ENCODE results near the gene ARID1B. TPM values are rescaled to one million over a fixed set of nuclear protein-coding genes. Genes with fewer than 3 reads are reported as not detected.

The ARID1B gene
- polyA plus RNA-seq, 4 donors: 7.3 to 43.5 (median 17.0) TPM

GRCh38 chr6:157206359-157206815 lies 429.2 kb downstream of the ARID1B start:
- peaks cover 5 to 27% (median 20%) of the 10 kb centered on the region in 3 donors for H3K36me3 ChIP-seq (ENCODE audit: control insufficient read depth in 3 of 3, insufficient read depth in 2 of 3, low read depth in 1 of 3, low read length in 3 of 3)
- 96 to 98% (median 96%) methylated on average over 23 of the region's 23 CpGs for WGBS, 3 donors
- DNase-seq: no peak

DNA sequence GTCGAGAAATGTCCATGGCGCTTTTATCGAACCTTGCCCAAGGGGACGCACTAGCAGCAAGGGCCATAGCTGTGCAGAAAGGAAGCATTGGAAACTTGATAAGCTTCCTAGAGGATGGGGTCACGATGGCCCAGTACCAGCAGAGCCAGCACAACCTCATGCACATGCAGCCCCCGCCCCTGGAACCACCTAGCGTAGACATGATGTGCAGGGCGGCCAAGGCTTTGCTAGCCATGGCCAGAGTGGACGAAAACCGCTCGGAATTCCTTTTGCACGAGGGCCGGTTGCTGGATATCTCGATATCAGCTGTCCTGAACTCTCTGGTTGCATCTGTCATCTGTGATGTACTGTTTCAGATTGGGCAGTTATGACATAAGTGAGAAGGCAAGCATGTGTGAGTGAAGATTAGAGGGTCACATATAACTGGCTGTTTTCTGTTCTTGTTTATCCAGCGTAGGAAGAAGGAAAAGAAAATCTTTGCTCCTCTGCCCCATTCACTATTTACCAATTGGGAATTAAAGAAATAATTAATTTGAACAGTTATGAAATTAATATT lies 430.4 kb downstream of the ARID1B start:
- Histone ChIP-seq H3K27me3 (ENCODE audit: control insufficient read depth in 3 of 3, insufficient read depth in 3 of 3, low read length in 3 of 3) (no peaks in the 10 kb centered on the region), H3K27ac (ENCODE audit: low read depth in 1 of 3, low read length in 2 of 3) (no peak overlapping the region), H3K36me3 (ENCODE audit: control insufficient read depth in 3 of 3, insufficient read depth in 2 of 3, low read depth in 1 of 3, low read length in 3 of 3) (peaks cover 2 to 31% (median 17%) of the 10 kb centered on the region in 3 donors), H3K4me1 (ENCODE audit: control insufficient read depth in 3 of 3, insufficient read depth in 2 of 3, low read depth in 1 of 3, low read length in 2 of 3) (peaks cover 0 to 4% (median 0%) of the 10 kb centered on the region in 3 donors), H3K9me3 (ENCODE audit: control insufficient read depth in 2 of 2, insufficient read depth in 1 of 2, low read depth in 1 of 2, low read length in 1 of 2) (no peaks in the 10 kb centered on the region), H3K4me3 (ENCODE audit: low read depth in 1 of 3, low read length in 3 of 3) (no peak overlapping the region)
- FAIRE-seq: no peak
- no peak for DNase-seq
- 95 to 99% (median 97%) methylated on average over 15 of the region's 15 CpGs for WGBS, 3 donors

More at GRCh38 chr6:157206359-157206815, 429.2 kb downstream of the ARID1B start:
- no peaks in the 10 kb centered on the region for H3K27me3 ChIP-seq (ENCODE audit: control insufficient read depth in 3 of 3, insufficient read depth in 3 of 3, low read length in 3 of 3)
- H3K4me3 ChIP-seq (ENCODE audit: low read depth in 1 of 3, low read length in 3 of 3): no peak overlapping the region
- no peak for FAIRE-seq
- H3K9me3 ChIP-seq (ENCODE audit: control insufficient read depth in 2 of 2, insufficient read depth in 1 of 2, low read depth in 1 of 2, low read length in 1 of 2): no peaks in the 10 kb centered on the region
- peaks cover 0 to 4% (median 0%) of the 10 kb centered on the region in 3 donors for H3K4me1 ChIP-seq (ENCODE audit: control insufficient read depth in 3 of 3, insufficient read depth in 2 of 3, low read depth in 1 of 3, low read length in 2 of 3)
- H3K27ac ChIP-seq (ENCODE audit: low read depth in 1 of 3, low read length in 2 of 3): no peak overlapping the region

GRCh38 chr6:157209865-157210530 lies 432.8 kb downstream of the ARID1B start:
- Histone ChIP-seq H3K36me3 (ENCODE audit: control insufficient read depth in 3 of 3, insufficient read depth in 2 of 3, low read depth in 1 of 3, low read length in 3 of 3) (peaks cover 2 to 23% (median 10%) of the 10 kb centered on the region in 3 donors), H3K9me3 (ENCODE audit: control insufficient read depth in 2 of 2, insufficient read depth in 1 of 2, low read depth in 1 of 2, low read length in 1 of 2) (no peaks in the 10 kb centered on the region), H3K27me3 (ENCODE audit: control insufficient read depth in 3 of 3, insufficient read depth in 3 of 3, low read length in 3 of 3) (no peaks in the 10 kb centered on the region), H3K4me3 (ENCODE audit: low read depth in 1 of 3, low read length in 3 of 3) (no peak overlapping the region), H3K4me1 (ENCODE audit: control insufficient read depth in 3 of 3, insufficient read depth in 2 of 3, low read depth in 1 of 3, low read length in 2 of 3) (peaks cover 0 to 3% (median 0%) of the 10 kb centered on the region in 3 donors), H3K27ac (ENCODE audit: low read depth in 1 of 3, low read length in 2 of 3) (no peak overlapping the region)
- FAIRE-seq (no peak), DNase-seq (no peak)
- WGBS, 3 donors: 86 to 93% (median 89%) methylated on average over 10 of the region's 10 CpGs

DNA sequence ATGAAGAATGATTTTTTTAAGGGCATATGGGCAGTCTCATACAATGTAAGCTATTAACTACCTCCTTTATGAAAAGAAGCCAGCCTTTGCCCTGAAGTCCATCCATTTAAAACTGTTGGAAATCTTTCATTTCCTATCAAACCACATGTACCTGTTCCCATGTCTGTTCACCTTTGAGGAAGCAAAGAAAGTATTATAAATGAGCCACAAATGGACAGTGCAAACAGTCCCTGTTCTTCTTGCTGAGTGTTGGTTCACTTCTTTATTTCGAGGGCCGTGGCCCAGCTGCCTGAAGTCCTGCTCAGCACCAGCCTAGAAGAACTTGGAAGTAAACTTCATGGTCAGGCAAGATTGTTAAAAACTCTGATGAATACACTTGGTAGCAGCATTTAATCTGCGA lies 433.8 kb downstream of the ARID1B start:
- no peaks in the 10 kb centered on the region for H3K9me3 ChIP-seq (ENCODE audit: control insufficient read depth in 2 of 2, insufficient read depth in 1 of 2, low read depth in 1 of 2, low read length in 1 of 2)
- H3K4me3 ChIP-seq (ENCODE audit: low read depth in 1 of 3, low read length in 3 of 3): no peak overlapping the region
- no peaks in the 10 kb centered on the region for H3K27me3 ChIP-seq (ENCODE audit: control insufficient read depth in 3 of 3, insufficient read depth in 3 of 3, low read length in 3 of 3)
- H3K4me1 ChIP-seq (ENCODE audit: control insufficient read depth in 3 of 3, insufficient read depth in 2 of 3, low read depth in 1 of 3, low read length in 2 of 3): no peaks in the 10 kb centered on the region
- H3K27ac ChIP-seq (ENCODE audit: low read depth in 1 of 3, low read length in 2 of 3): no peak overlapping the region
- peaks cover 2 to 23% (median 8%) of the 10 kb centered on the region in 3 donors for H3K36me3 ChIP-seq (ENCODE audit: control insufficient read depth in 3 of 3, insufficient read depth in 2 of 3, low read depth in 1 of 3, low read length in 3 of 3)
- FAIRE-seq (no peak), DNase-seq (no peak)
- WGBS, 3 donors: 95 to 98% (median 96%) methylated on average over 3 of the region's 3 CpGs

DNA sequence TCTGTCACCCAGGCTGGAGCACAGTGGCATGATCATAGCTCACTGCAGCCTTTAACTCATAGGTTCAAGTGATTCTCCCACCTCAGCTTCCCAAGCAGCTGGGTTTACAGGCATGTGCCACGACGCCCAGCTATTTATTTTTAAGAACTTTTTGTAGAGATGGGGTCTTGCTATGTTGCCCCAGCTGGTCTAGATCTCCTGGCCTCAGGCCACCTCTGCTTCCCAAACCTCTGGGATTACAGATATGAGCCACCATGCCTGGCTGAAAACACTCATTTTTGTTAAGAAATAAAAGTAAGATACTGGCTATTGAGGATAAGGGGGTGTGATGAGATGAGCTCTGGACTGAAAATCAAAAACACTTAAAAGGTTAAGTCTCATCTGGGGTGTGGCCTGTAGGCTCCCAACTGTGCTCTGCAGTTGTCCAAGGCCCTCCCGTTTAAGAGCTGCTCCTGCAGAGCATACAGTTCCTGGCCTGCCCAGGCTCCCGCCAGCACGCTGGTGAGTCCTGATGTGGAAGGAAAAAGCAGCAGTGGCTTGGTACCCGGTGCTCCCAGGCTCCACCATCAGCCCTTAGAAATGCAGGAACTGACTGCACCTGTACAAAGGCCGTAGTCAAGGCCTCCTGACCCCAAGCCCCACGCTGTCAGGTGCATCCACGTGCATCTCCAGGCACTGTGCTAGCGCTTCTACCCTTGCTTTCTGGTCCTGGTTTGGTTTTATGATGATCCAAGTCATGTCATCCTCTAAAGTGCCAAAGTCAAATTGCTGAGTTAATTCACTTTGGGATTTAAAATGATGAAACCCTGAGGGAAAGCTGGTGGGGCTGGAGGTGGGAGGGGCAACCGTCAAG lies 434.7 kb downstream of the ARID1B start:
- DNase-seq: no peak
- Histone ChIP-seq H3K27me3 (ENCODE audit: control insufficient read depth in 3 of 3, insufficient read depth in 3 of 3, low read length in 3 of 3) (no peaks in the 10 kb centered on the region), H3K36me3 (ENCODE audit: control insufficient read depth in 3 of 3, insufficient read depth in 2 of 3, low read depth in 1 of 3, low read length in 3 of 3) (peaks cover 0 to 15% (median under 1%) of the 10 kb centered on the region in 3 donors), H3K9me3 (ENCODE audit: control insufficient read depth in 2 of 2, insufficient read depth in 1 of 2, low read depth in 1 of 2, low read length in 1 of 2) (no peaks in the 10 kb centered on the region), H3K27ac (ENCODE audit: low read depth in 1 of 3, low read length in 2 of 3) (no peak overlapping the region), H3K4me1 (ENCODE audit: control insufficient read depth in 3 of 3, insufficient read depth in 2 of 3, low read depth in 1 of 3, low read length in 2 of 3) (no peaks in the 10 kb centered on the region), H3K4me3 (ENCODE audit: low read depth in 1 of 3, low read length in 3 of 3) (no peak overlapping the region)
- FAIRE-seq: no peak
- 79 to 82% (median 80%) methylated on average over 11 of the region's 11 CpGs for WGBS, 3 donors

- no peak for FAIRE-seq
- H3K27me3 ChIP-seq (ENCODE audit: control insufficient read depth in 3 of 3, insufficient read depth in 3 of 3, low read length in 3 of 3): no peaks in the 10 kb centered on the region
- 83 to 93% (median 93%) methylated on average over 9 of the region's 9 CpGs for WGBS, 3 donors
- H3K9me3 ChIP-seq (ENCODE audit: control insufficient read depth in 2 of 2, insufficient read depth in 1 of 2, low read depth in 1 of 2, low read length in 1 of 2): no peaks in the 10 kb centered on the region
- H3K4me1 ChIP-seq (ENCODE audit: control insufficient read depth in 3 of 3, insufficient read depth in 2 of 3, low read depth in 1 of 3, low read length in 2 of 3): no peaks in the 10 kb centered on the region
- no peak for DNase-seq
- no peak overlapping the region for H3K27ac ChIP-seq (ENCODE audit: low read depth in 1 of 3, low read length in 2 of 3)
- peaks cover 0 to 6% (median 0%) of the 10 kb centered on the region in 3 donors for H3K36me3 ChIP-seq (ENCODE audit: control insufficient read depth in 3 of 3, insufficient read depth in 2 of 3, low read depth in 1 of 3, low read length in 3 of 3)
- H3K4me3 ChIP-seq (ENCODE audit: low read depth in 1 of 3, low read length in 3 of 3): no peak overlapping the region
Measured at GRCh38 chr6:157213426-157213825, 436.2 kb downstream of the ARID1B start.

DNA sequence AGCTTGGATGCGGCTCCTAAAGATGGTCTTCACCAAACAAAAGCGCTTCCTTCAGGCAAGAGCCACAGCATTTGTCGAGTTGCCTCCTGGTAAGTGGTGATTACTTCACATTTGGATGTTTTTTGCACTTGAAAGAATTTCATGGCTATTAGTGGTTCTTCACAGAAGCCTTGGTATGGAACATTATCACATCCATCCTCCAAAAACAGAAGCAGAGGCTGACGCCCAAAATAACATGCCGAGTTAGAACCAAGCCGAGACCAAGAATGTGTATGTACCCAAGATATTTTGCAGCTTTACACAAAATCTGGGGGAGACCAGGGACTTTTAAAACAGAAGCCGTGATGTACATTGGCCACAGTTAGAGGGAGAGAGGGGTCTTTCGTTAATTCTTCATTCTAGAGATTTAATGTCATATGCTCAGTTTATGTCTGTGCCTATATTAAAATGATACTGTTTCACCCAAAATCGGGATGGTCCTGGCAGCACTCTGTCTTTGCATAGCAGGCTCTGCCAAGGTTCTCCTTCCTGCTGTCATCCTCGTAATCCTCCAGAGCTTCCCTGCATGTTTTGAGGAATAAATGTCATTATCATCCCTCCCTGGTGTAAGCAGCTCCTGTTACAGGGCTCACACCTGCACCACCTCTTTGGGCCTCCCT lies 436.9 kb downstream of the ARID1B start:
- Histone ChIP-seq H3K4me3 (ENCODE audit: low read depth in 1 of 3, low read length in 3 of 3) (no peak overlapping the region), H3K36me3 (ENCODE audit: control insufficient read depth in 3 of 3, insufficient read depth in 2 of 3, low read depth in 1 of 3, low read length in 3 of 3) (peaks cover 0 to 6% (median 0%) of the 10 kb centered on the region in 3 donors), H3K4me1 (ENCODE audit: control insufficient read depth in 3 of 3, insufficient read depth in 2 of 3, low read depth in 1 of 3, low read length in 2 of 3) (no peaks in the 10 kb centered on the region), H3K27me3 (ENCODE audit: control insufficient read depth in 3 of 3, insufficient read depth in 3 of 3, low read length in 3 of 3) (no peaks in the 10 kb centered on the region), H3K27ac (ENCODE audit: low read depth in 1 of 3, low read length in 2 of 3) (no peak overlapping the region), H3K9me3 (ENCODE audit: control insufficient read depth in 2 of 2, insufficient read depth in 1 of 2, low read depth in 1 of 2, low read length in 1 of 2) (no peaks in the 10 kb centered on the region)
- FAIRE-seq (no peak), DNase-seq (no peak)
- WGBS, 3 donors: 90 to 96% (median 93%) methylated on average over 10 of the region's 10 CpGs

- Histone ChIP-seq H3K27ac (ENCODE audit: low read depth in 1 of 3, low read length in 2 of 3) (no peak overlapping the region), H3K36me3 (ENCODE audit: control insufficient read depth in 3 of 3, insufficient read depth in 2 of 3, low read depth in 1 of 3, low read length in 3 of 3) (peaks cover 0 to 6% (median 0%) of the 10 kb centered on the region in 3 donors), H3K4me3 (ENCODE audit: low read depth in 1 of 3, low read length in 3 of 3) (no peak overlapping the region), H3K4me1 (ENCODE audit: control insufficient read depth in 3 of 3, insufficient read depth in 2 of 3, low read depth in 1 of 3, low read length in 2 of 3) (peaks cover 0 to 3% (median 0%) of the 10 kb centered on the region in 3 donors), H3K27me3 (ENCODE audit: control insufficient read depth in 3 of 3, insufficient read depth in 3 of 3, low read length in 3 of 3) (no peaks in the 10 kb centered on the region), H3K9me3 (ENCODE audit: control insufficient read depth in 2 of 2, insufficient read depth in 1 of 2, low read depth in 1 of 2, low read length in 1 of 2) (no peaks in the 10 kb centered on the region)
- no peak for FAIRE-seq
- DNase-seq: no peak
- WGBS, 3 donors: 86 to 98% (median 90%) methylated on average over 2 of the region's 2 CpGs
Measured at GRCh38 chr6:157215717-157216116, 438.5 kb downstream of the ARID1B start.

Measured in small intestine (tissue), 7 donors.